ENCODE measurements around the gene DLG5. TPM values are rescaled to one million over a fixed set of nuclear protein-coding genes. Genes with fewer than 3 reads are reported as not detected.

DLG5 gene
- polyA plus RNA-seq, 3 donors = 0.14 to 0.77 TPM; not detected in 1

GRCh38 chr10:77834540-77834939, 92.0 kb downstream of the DLG5 start:
- no peak overlapping the region for H3K4me3 ChIP-seq (replicated peaks in 1 of 3; ENCODE audit: low read depth in 2 of 3, low read length in 3 of 3)
- 81% methylated on average over 2 of the region's 2 CpGs for WGBS (ENCODE audit: insufficient coverage)
- peaks cover 5 to 13% of the 10 kb centered on the region in 2 donors for H3K4me1 ChIP-seq (ENCODE audit: control insufficient read depth in 1 of 2, insufficient read depth in 2 of 2, low read length in 2 of 2)
- Mint-ChIP-seq H3K9me3 (peaks cover 0 to 1% (median 0%) of the 10 kb centered on the region in 7 donors), H3K4me1 (peaks cover 8% of the 10 kb centered on the region), H3K36me3 (no peaks in the 10 kb centered on the region), H3K4me3 (no peak overlapping the region), H3K27ac (peak overlapping the region in 4 of 7 donors; percentile 42 to 94 (median 46)), H3K27me3 (ENCODE audit: low read depth in 3 of 3) (peaks cover 0 to 5% (median 0%) of the 10 kb centered on the region in 3 donors)
- no peak overlapping the region for H3K9ac ChIP-seq (ENCODE audit: insufficient read depth, low read length, poor library complexity, severe bottlenecking)
- TF ChIP-seq, protein P1, sequence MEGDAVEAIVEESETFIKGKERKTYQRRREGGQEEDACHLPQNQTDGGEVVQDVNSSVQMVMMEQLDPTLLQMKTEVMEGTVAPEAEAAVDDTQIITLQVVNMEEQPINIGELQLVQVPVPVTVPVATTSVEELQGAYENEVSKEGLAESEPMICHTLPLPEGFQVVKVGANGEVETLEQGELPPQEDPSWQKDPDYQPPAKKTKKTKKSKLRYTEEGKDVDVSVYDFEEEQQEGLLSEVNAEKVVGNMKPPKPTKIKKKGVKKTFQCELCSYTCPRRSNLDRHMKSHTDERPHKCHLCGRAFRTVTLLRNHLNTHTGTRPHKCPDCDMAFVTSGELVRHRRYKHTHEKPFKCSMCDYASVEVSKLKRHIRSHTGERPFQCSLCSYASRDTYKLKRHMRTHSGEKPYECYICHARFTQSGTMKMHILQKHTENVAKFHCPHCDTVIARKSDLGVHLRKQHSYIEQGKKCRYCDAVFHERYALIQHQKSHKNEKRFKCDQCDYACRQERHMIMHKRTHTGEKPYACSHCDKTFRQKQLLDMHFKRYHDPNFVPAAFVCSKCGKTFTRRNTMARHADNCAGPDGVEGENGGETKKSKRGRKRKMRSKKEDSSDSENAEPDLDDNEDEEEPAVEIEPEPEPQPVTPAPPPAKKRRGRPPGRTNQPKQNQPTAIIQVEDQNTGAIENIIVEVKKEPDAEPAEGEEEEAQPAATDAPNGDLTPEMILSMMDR (IDR thresholded peaks at IDR 0.05) = no peak
- DNase-seq = no peak
- H3K27me3 ChIP-seq (ENCODE audit: control insufficient read depth in 2 of 2, insufficient read depth in 2 of 2, low read length in 2 of 2) = no peaks in the 10 kb centered on the region
- H3K9me3 ChIP-seq (replicated peaks in 1 of 2; ENCODE audit: control insufficient read depth in 1 of 2, insufficient read depth in 1 of 2, low read length in 2 of 2) = no peaks in the 10 kb centered on the region
- H3K36me3 ChIP-seq (replicated peaks in 1 of 2; ENCODE audit: control insufficient read depth in 1 of 2, insufficient read depth in 2 of 2, low read length in 2 of 2) = no peaks in the 10 kb centered on the region
- no peaks in the 10 kb centered on the region for H4K20me1 ChIP-seq (ENCODE audit: insufficient read depth, low read length)
- intact Hi-C loops (cut with micrococcal nuclease) = no loop called here
- H2AFZ ChIP-seq (ENCODE audit: insufficient read depth, low read depth, low read length, poor library complexity, severe bottlenecking) = no peak overlapping the region
- H3K27ac ChIP-seq (ENCODE audit: low read depth in 1 of 2, low read length in 2 of 2) = no peak overlapping the region
- H3K79me2 ChIP-seq (ENCODE audit: insufficient read depth, low read length) = no peaks in the 10 kb centered on the region
- no peak overlapping the region for H3K4me2 ChIP-seq (replicated peaks; ENCODE audit: extremely low read depth, low read length, poor library complexity, severe bottlenecking)

- no peak overlapping the region for H3K4me2 ChIP-seq (replicated peaks; ENCODE audit: extremely low read depth, low read length, poor library complexity, severe bottlenecking)
- H3K79me2 ChIP-seq (ENCODE audit: insufficient read depth, low read length) = no peaks in the 10 kb centered on the region
- DNase-seq = no peak
- WGBS (ENCODE audit: insufficient coverage) = 96% methylated on average over 7 of the region's 15 CpGs
- peaks cover 8% of the 10 kb centered on the region for H3K4me1 Mint-ChIP-seq
- no peaks in the 10 kb centered on the region for H3K9me3 ChIP-seq (replicated peaks in 1 of 2; ENCODE audit: control insufficient read depth in 1 of 2, insufficient read depth in 1 of 2, low read length in 2 of 2)
- no peaks in the 10 kb centered on the region for H4K20me1 ChIP-seq (ENCODE audit: insufficient read depth, low read length)
- no peaks in the 10 kb centered on the region for H3K36me3 ChIP-seq (replicated peaks in 1 of 2; ENCODE audit: control insufficient read depth in 1 of 2, insufficient read depth in 2 of 2, low read length in 2 of 2)
- H3K9ac ChIP-seq (ENCODE audit: insufficient read depth, low read length, poor library complexity, severe bottlenecking) = no peak overlapping the region
- H3K27ac Mint-ChIP-seq = peak overlapping the region in 2 of 7 donors; percentile 26 to 47
- TF ChIP-seq, protein P1 (IDR thresholded peaks at IDR 0.05) = no peak
- H3K36me3 Mint-ChIP-seq = no peaks in the 10 kb centered on the region
- no peak overlapping the region for H3K27ac ChIP-seq (ENCODE audit: low read depth in 1 of 2, low read length in 2 of 2)
- peaks cover 0 to 1% (median 0%) of the 10 kb centered on the region in 7 donors for H3K9me3 Mint-ChIP-seq
- no peaks in the 10 kb centered on the region for H3K27me3 ChIP-seq (ENCODE audit: control insufficient read depth in 2 of 2, insufficient read depth in 2 of 2, low read length in 2 of 2)
- no peak overlapping the region for H3K4me3 Mint-ChIP-seq
- no peak overlapping the region for H2AFZ ChIP-seq (ENCODE audit: insufficient read depth, low read depth, low read length, poor library complexity, severe bottlenecking)
- no peak overlapping the region for H3K4me3 ChIP-seq (replicated peaks in 1 of 3; ENCODE audit: low read depth in 2 of 3, low read length in 3 of 3)
- intact Hi-C loops (cut with micrococcal nuclease) = no loop called here
- H3K4me1 ChIP-seq (ENCODE audit: control insufficient read depth in 1 of 2, insufficient read depth in 2 of 2, low read length in 2 of 2) = peaks cover 5 to 13% of the 10 kb centered on the region in 2 donors
- H3K27me3 Mint-ChIP-seq (ENCODE audit: low read depth in 3 of 3) = peaks cover 0 to 5% (median 0%) of the 10 kb centered on the region in 3 donors
Measured at GRCh38 chr10:77833792-77834191, 92.8 kb downstream of the DLG5 start.

All from CD14-positive monocyte (primary cell).